WTC11 (cell line): Measurements from ENCODE around the gene EMSY. TPM values are rescaled to one million over a fixed set of nuclear protein-coding genes. Genes with fewer than 3 reads are reported as not detected.

Experiments used
- ATAC-seq: fragments of 200-7000 bp; cut with Tn5 transposase; 2 replicates; pipeline ENCODE4 v1.10.0; 2021; ENCODE audit warnings: mild to moderate bottlenecking, moderate library complexity
- CTCF ChIA-PET: fragments of 300-600 bp; sonication (Branson Sonifier 250); formaldehyde crosslinking; loops from one replicate; lab custom pipeline; 2021; ENCODE audit warnings: antibody characterized with exemption; lab: Charles Lee
- POLR2A ChIA-PET: fragments of 350-600 bp; sonication (Branson Sonifier 250); formaldehyde crosslinking; loops from one replicate; lab custom pipeline; 2021; ENCODE audit warnings: antibody characterized with exemption; lab: Charles Lee
- DNase-seq: peaks from one replicate; pipeline ENCODE4 v3.0.0; 2021; ENCODE audit warnings: low spot score
- H3K27ac Mint-ChIP-seq: 2 replicates; pipeline ENCODE4 v1.8.0; 2021; ENCODE audit warnings: mixed read lengths
- H3K27me3 Mint-ChIP-seq: 2 replicates; pipeline ENCODE4 v1.8.0; 2021; ENCODE audit warnings: low read depth, mild to moderate bottlenecking, moderate library complexity, mixed read lengths
- H3K36me3 Mint-ChIP-seq: 2 replicates; pipeline ENCODE4 v1.8.0; 2021; ENCODE audit warnings: mixed read lengths
- H3K4me1 Mint-ChIP-seq: 2 replicates; pipeline ENCODE4 v1.8.0; 2022; ENCODE audit warnings: mixed read lengths
- H3K4me3 Mint-ChIP-seq: 2 replicates; pipeline ENCODE4 v1.8.0; 2021; ENCODE audit warnings: mild to moderate bottlenecking, moderate library complexity, mixed read lengths
- H3K9me3 Mint-ChIP-seq: 2 replicates; pipeline ENCODE4 v1.8.0; 2021; ENCODE audit warnings: mixed read lengths
- ATF2 ChIP-seq: sonication (generic); formaldehyde crosslinking; IDR thresholded peaks from 2 replicates; pipeline ENCODE4 v1.8.1; 2022; ENCODE audit warnings: low read depth, missing genetic modification reagents, borderline replicate concordance
- E2F4 ChIP-seq: sonication (generic); formaldehyde crosslinking; IDR thresholded peaks from 2 replicates; pipeline ENCODE4 v1.8.1; 2022; ENCODE audit warnings: low read depth, mild to moderate bottlenecking, moderate library complexity, missing genetic modification reagents, borderline replicate concordance
- EMX1 ChIP-seq: fragments of 250-450 bp; sonication (Bioruptor Pico); IDR thresholded peaks from 2 replicates; pipeline ENCODE4 v1.8.0; 2021; ENCODE audit warnings: mild to moderate bottlenecking
- FOXJ3 ChIP-seq: sonication (generic); formaldehyde crosslinking; IDR thresholded peaks from 2 replicates; pipeline ENCODE4 v1.9.0; 2021; ENCODE audit warnings: missing genetic modification reagents, mild to moderate bottlenecking, borderline replicate concordance
- FOXP1 ChIP-seq: sonication (generic); formaldehyde crosslinking; IDR thresholded peaks from 2 replicates; pipeline ENCODE4 v1.8.0; 2022; ENCODE audit warnings: missing genetic modification reagents, mild to moderate bottlenecking, moderate library complexity, borderline replicate concordance
- FOXP4 ChIP-seq: sonication (generic); formaldehyde crosslinking; IDR thresholded peaks from 2 replicates; pipeline ENCODE4 v1.8.0; 2022; ENCODE audit warnings: mild to moderate bottlenecking, missing genetic modification reagents
- GABPB1 ChIP-seq: sonication (generic); formaldehyde crosslinking; IDR thresholded peaks from 2 replicates; pipeline ENCODE4 v1.8.1; 2023; ENCODE audit warnings: mild to moderate bottlenecking, missing genetic modification reagents
- JUN ChIP-seq: sonication (generic); formaldehyde crosslinking; IDR thresholded peaks from 2 replicates; pipeline ENCODE4 v1.8.0; 2023; ENCODE audit warnings: mild to moderate bottlenecking, missing genetic modification reagents
- MXD4 ChIP-seq: fragments of 250-450 bp; sonication (Bioruptor Pico); IDR thresholded peaks from 2 replicates; pipeline ENCODE4 v1.8.0; 2021; ENCODE audit warnings: mild to moderate bottlenecking, moderate library complexity, borderline replicate concordance
- NFATC4 ChIP-seq: fragments of 250-450 bp; sonication (Bioruptor Pico); IDR thresholded peaks from 2 replicates; pipeline ENCODE4 v1.9.0; 2021; ENCODE audit warnings: mild to moderate bottlenecking
- NR1H2 ChIP-seq: sonication (generic); formaldehyde crosslinking; IDR thresholded peaks from 2 replicates; pipeline ENCODE4 v1.9.0; 2021; ENCODE audit warnings: mild to moderate bottlenecking, moderate library complexity, missing genetic modification reagents
- PREB ChIP-seq: sonication (generic); formaldehyde crosslinking; IDR thresholded peaks from 2 replicates; pipeline ENCODE4 v1.8.1; 2022; ENCODE audit warnings: mild to moderate bottlenecking, missing genetic modification reagents, moderate library complexity, borderline replicate concordance
- SMAD3 ChIP-seq: sonication (generic); formaldehyde crosslinking; IDR thresholded peaks from 2 replicates; pipeline ENCODE4 v1.8.0; 2022; ENCODE audit warnings: missing genetic modification reagents, mild to moderate bottlenecking, borderline replicate concordance
- SOX15 ChIP-seq: fragments of 250-450 bp; sonication (Bioruptor Pico); IDR thresholded peaks from 2 replicates; pipeline ENCODE4 v1.9.0; 2021; ENCODE audit warnings: mild to moderate bottlenecking
- TEAD1 ChIP-seq: sonication (generic); formaldehyde crosslinking; IDR thresholded peaks from 2 replicates; pipeline ENCODE4 v1.8.0; 2022; ENCODE audit warnings: mild to moderate bottlenecking, missing genetic modification reagents
- ZBTB21 ChIP-seq: sonication (generic); formaldehyde crosslinking; IDR thresholded peaks from 2 replicates; pipeline ENCODE4 v1.8.1; 2023; ENCODE audit warnings: mild to moderate bottlenecking, missing genetic modification reagents, borderline replicate concordance
- ZNF232 ChIP-seq: sonication (generic); formaldehyde crosslinking; IDR thresholded peaks from 2 replicates; pipeline ENCODE4 v1.8.0; 2022; ENCODE audit warnings: mild to moderate bottlenecking, missing genetic modification reagents
- ZNF317 ChIP-seq: sonication (generic); formaldehyde crosslinking; IDR thresholded peaks from 2 replicates; pipeline ENCODE4 v1.8.1; 2023; ENCODE audit warnings: low read depth, mild to moderate bottlenecking, moderate library complexity, missing genetic modification reagents, borderline replicate concordance
- ZNF416 ChIP-seq: fragments of 250-450 bp; sonication (Bioruptor Pico); IDR thresholded peaks from 2 replicates; pipeline ENCODE4 v1.9.0; 2021; ENCODE audit warnings: mild to moderate bottlenecking, inconsistent platforms
- total RNA-seq: library from RNA; stranded (reverse); gene quantifications from 3 replicates; pipeline ENCODE4 v1.2.3, GENCODE V29; 2021

The EMSY gene
- total RNA-seq, 1 experiment from 2014 or later, result 31.1 TPM

- TF ChIP-seq SOX15 (CRISPR knock-in tag) (no peak), E2F4 (CRISPR knock-in tag) (no peak), MXD4 (no peak), FOXP4 (CRISPR knock-in tag) (no peak), ZBTB21 (CRISPR knock-in tag) (no peak), ZNF317 (CRISPR knock-in tag) (no peak), SMAD3 (CRISPR knock-in tag) (no peak)
- TF ChIP-seq, all 79 proteins: peak for 0
Measured at GRCh38 chr11:76515494-76515893, 70.7 kb downstream of the EMSY start (continued).

GRCh38 chr11:76523147-76523546, 78.3 kb downstream of the EMSY start:
- ATAC-seq (no peak), DNase-seq (no peak)
- Mint-ChIP-seq H3K27ac (no peak overlapping the region), H3K9me3 (no peaks in the 10 kb centered on the region), H3K27me3 (no peaks in the 10 kb centered on the region), H3K4me1 (no peaks in the 10 kb centered on the region), H3K4me3 (no peak overlapping the region), H3K36me3 (peaks cover 24% of the 10 kb centered on the region)
- ChIA-PET POLR2A (no interaction called here), CTCF (interaction anchor here (0.6 to 1.3 kb wide), 3 partner anchors 157 to 708 kb away, joined by 3 to 4 read pairs (median 3); no protein-coding TSS in a partner anchor)
- TF ChIP-seq TEAD1 (CRISPR knock-in tag) (no peak), NFATC4 (CRISPR knock-in tag) (no peak), EMX1 (CRISPR knock-in tag) (no peak), PREB (no peak), ATF2 (CRISPR knock-in tag) (no peak), FOXP1 (CRISPR knock-in tag) (no peak), GABPB1 (no peak), ZNF416 (no peak), ZNF232 (CRISPR knock-in tag) (no peak), SOX15 (CRISPR knock-in tag) (no peak), NR1H2 (CRISPR knock-in tag) (no peak), SMAD3 (CRISPR knock-in tag) (no peak), JUN (no peak), FOXJ3 (CRISPR knock-in tag) (no peak)
